A549 (cell line): ENCODE data around the gene SSU72. TPM values are rescaled to one million over a fixed set of nuclear protein-coding genes. Genes with fewer than 3 reads are reported as not detected.

ENCODE experiments used
- ATAC-seq, 2 experiments: fragments of 200-7000 bp in 1 of 2; fragments of >200 bp in 1 of 2; cut with Nextera tagmentation in 1 of 2; cut with Tn5 transposase in 1 of 2; 3 replicates each; pipeline versions ENCODE4 v1.8.0 to v1.9.1; 2018 to 2020; ENCODE audit warnings: mild to moderate bottlenecking in 1 of 2, moderate library complexity in 1 of 2
- CTCF ChIA-PET: fragments of 300-600 bp; sonication (Branson Sonifier 250); formaldehyde crosslinking; extraction: SDS; loops from one replicate; lab custom pipeline; 2021; ENCODE audit warnings: antibody characterized with exemption, inconsistent platforms; lab: Yijun Ruan, JAX
- POLR2A ChIA-PET: fragments of 350-600 bp; formaldehyde crosslinking; extraction: SDS; loops from one replicate; lab custom pipeline; 2021; ENCODE audit warnings: antibody characterized with exemption, inconsistent platforms; lab: Yijun Ruan, JAX
- DNase-seq, 2 experiments: peaks; one replicate each; pipeline versions ENCODE4 v3.0.0 to v3.0.0-alpha.2; 2011 to 2016; ENCODE audit warnings: low read depth in 1 of 2, low spot score in 1 of 2
- FAIRE-seq: peaks from 2 replicates; lab custom pipeline; 2011; peaks lifted over from hg19 to GRCh38; lab: Jason Lieb, UNC
- H3K27ac ChIP-seq, 2 experiments: fragments of >200 bp; sonication (Bioruptor Twin); formaldehyde crosslinking; 3 replicates each; pipeline ENCODE4 v1.5.1; 2016 to 2017
- H3K4me1 ChIP-seq: fragments of >200 bp; sonication (Bioruptor Twin); formaldehyde crosslinking; 3 replicates; pipeline ENCODE4 v1.6.1; 2016
- H3K4me2 ChIP-seq: fragments of >200 bp; sonication (Bioruptor Twin); formaldehyde crosslinking; 3 replicates; pipeline ENCODE4 v1.6.1; 2016
- H3K4me3 ChIP-seq: fragments of >200 bp; sonication (Bioruptor Twin); formaldehyde crosslinking; 3 replicates; pipeline ENCODE4 v1.5.1; 2016
- H3K9me3 ChIP-seq: fragments of >200 bp; sonication (Bioruptor Twin); formaldehyde crosslinking; 3 replicates; pipeline ENCODE4 v1.6.1; 2016
- CHD4 ChIP-seq: fragments of 200-600 bp; sonication (generic); IDR thresholded peaks from 2 replicates; pipeline ENCODE4 v1.6.1; 2016; ENCODE audit warnings: antibody characterized with exemption, mild to moderate bottlenecking, borderline replicate concordance
- E2F6 ChIP-seq: IDR thresholded peaks from 2 replicates; pipeline ENCODE4 v1.6.1; 2012; ENCODE audit warnings: low read depth, borderline replicate concordance
- JUNB ChIP-seq: fragments of >200 bp; sonication (Bioruptor Twin); formaldehyde crosslinking; IDR thresholded peaks from 2 replicates; pipeline ENCODE4 v1.6.1; 2016
- KDM5A ChIP-seq: fragments of 200-600 bp; sonication (generic); IDR thresholded peaks from 2 replicates; pipeline ENCODE4 v1.6.1; 2016; ENCODE audit warnings: antibody characterized with exemption, mild to moderate bottlenecking
- MAX ChIP-seq: IDR thresholded peaks from 2 replicates; pipeline ENCODE4 v1.6.1; 2012
- NPAS2 ChIP-seq: fragments of 250-450 bp; sonication (Bioruptor Pico); IDR thresholded peaks from 2 replicates; pipeline ENCODE4 v1.8.0; 2022; ENCODE audit warnings: mild to moderate bottlenecking, moderate library complexity, borderline replicate concordance
- POLR2A ChIP-seq: IDR thresholded peaks from 2 replicates; pipeline ENCODE4 v1.6.1; 2012; ENCODE audit warnings: mild to moderate bottlenecking, low read length
- POLR2AphosphoS2 ChIP-seq: conservative IDR thresholded peaks from 2 replicates; pipeline ENCODE4 v1.6.1; 2012; ENCODE audit warnings: low read length, improper control_type of control experiment, inconsistent platforms
- RAD21 ChIP-seq, 2 experiments: fragments of >200 bp in 1 of 2; sonication (Bioruptor Twin) in 1 of 2; formaldehyde crosslinking in 1 of 2; IDR thresholded peaks in 1 of 2; conservative IDR thresholded peaks in 1 of 2; 2 replicates in 1 of 2; 3 replicates in 1 of 2; pipeline ENCODE4 v1.6.1; 2012 to 2018; ENCODE audit warnings: inconsistent platforms in 1 of 2
- RNF2 ChIP-seq: fragments of 200-600 bp; sonication (generic); IDR thresholded peaks from 2 replicates; pipeline ENCODE4 v1.6.1; 2016; ENCODE audit warnings: low read depth, mild to moderate bottlenecking, antibody characterized with exemption, moderate library complexity, borderline replicate concordance
- SMC3 ChIP-seq: fragments of >200 bp; sonication (Bioruptor Twin); formaldehyde crosslinking; IDR thresholded peaks from 3 replicates; pipeline ENCODE4 v1.6.1; 2018; ENCODE audit warnings: inconsistent platforms
- SREBF2 ChIP-seq: fragments of 450-650 bp; IDR thresholded peaks from 2 replicates; pipeline ENCODE4 v1.6.1; 2014; ENCODE audit warnings: mild to moderate bottlenecking, moderate library complexity
- ZC3H11A ChIP-seq: fragments of 450-650 bp; IDR thresholded peaks from 2 replicates; pipeline ENCODE4 v1.6.1; 2014; ENCODE audit warnings: antibody characterized with exemption, mild to moderate bottlenecking
- WGBS: methylation state at CpG from one replicate; pipeline ENCODE4 v1.1.6; 2017; ENCODE audit errors: missing lambda C conversion rate; 5-methylcytosine and 5-hydroxymethylcytosine counted together
- polyA plus RNA-seq, 4 experiments: library from polyadenylated mRNA; depleted of rRNA in 3 of 4; stranded (reverse); fragments of >200 nt; fragmentation: RNase III in 1 of 4; extraction: RNeasy Plus Mini Kit Qiagen cat#74134 plus additional on column Dnase treatment in 1 of 4; gene quantifications; 2 replicates in 3 of 4; 3 replicates in 1 of 4; pipeline ENCODE4 v1.2.3, GENCODE V29; 2011 to 2017
- TF ChIP-seq, protein P1 (sequence below): fragments of 200-600 bp; sonication (generic); IDR thresholded peaks from 2 replicates; pipeline ENCODE4 v1.6.1; 2016; ENCODE audit warnings: antibody characterized with exemption, mild to moderate bottlenecking, moderate library complexity
- TF ChIP-seq, protein P2 (sequence below): fragments of 250-450 bp; sonication (Bioruptor Pico); IDR thresholded peaks from 2 replicates; pipeline ENCODE4 v1.5.0; 2021; ENCODE audit warnings: mild to moderate bottlenecking, moderate library complexity, borderline replicate concordance
- TF ChIP-seq, protein P3 (sequence below): fragments of 250-450 bp; sonication (Bioruptor Pico); IDR thresholded peaks from 2 replicates; pipeline ENCODE4 v1.5.0; 2020; ENCODE audit warnings: low read depth, mild to moderate bottlenecking, moderate library complexity
- TF ChIP-seq, protein P4 (sequence below): fragments of >200 bp; sonication (Bioruptor Twin); formaldehyde crosslinking; IDR thresholded peaks from 2 replicates; pipeline ENCODE4 v1.6.1; 2016

Gene SSU72
- polyA plus RNA-seq, 2 of the 4 experiments (the other 2 are of a cell fraction): 75.3 to 101 TPM

DNA sequence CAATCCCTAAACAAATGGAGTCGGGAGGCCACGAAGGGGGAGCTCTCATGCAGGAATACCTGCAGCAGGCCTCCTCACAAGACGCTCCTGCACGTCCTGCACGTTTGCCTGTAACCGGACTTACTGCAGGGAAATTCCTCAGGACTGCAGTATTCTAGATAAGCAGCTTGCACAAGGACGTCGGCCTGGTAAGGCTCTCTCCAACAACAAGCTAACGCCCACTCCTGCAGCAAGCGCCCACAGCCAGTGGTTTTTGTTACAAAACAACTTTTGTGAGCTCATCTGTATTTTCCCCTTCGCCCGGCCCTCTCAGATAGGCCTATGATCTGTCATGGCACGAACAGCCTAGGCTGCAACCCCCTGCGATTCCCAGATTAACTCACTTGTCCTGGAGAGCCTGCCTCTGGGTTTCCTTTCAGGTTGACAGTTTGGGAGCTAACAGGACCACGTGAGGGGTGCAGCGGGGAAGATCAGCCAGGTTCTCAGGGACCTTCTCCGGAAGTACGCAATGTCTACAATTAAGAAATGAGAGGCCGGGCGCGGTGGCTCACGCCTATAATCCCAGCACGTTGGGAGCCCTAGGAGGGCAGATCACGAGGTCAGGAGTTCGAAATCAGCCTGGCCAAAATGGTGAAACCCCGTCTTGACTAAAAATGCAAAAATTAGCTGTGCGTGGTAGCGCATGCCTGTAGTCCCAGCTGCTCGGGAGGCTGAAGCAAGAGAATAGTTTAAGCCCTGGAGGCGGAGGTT, 39.7 kb upstream of the SSU72 start:
- ChIA-PET CTCF (interaction anchor here (1.2 to 2.7 kb wide), 2 partner anchors 17 to 22 kb away, joined by 5 to 9 read pairs; no protein-coding TSS in a partner anchor), POLR2A (interaction anchor here (0.6 kb wide), 1 partner anchor 44 kb away, joined by 9 read pairs; no protein-coding TSS in a partner anchor)
- H3K4me2 ChIP-seq: peak overlapping the region; percentile 89
- ATAC-seq (peak in 1 of 2 experiments; percentile 5; a peak in 2 of 6 replicates), DNase-seq (no peak), FAIRE-seq (no peak)
- peaks cover 17% of the 10 kb centered on the region for H3K4me1 ChIP-seq
- H3K9me3 ChIP-seq: no peaks in the 10 kb centered on the region
- TF ChIP-seq POLR2A (no peak), CHD4 (no peak), RAD21 (conservative IDR thresholded peaks at IDR 0.05 in 1 of 2, IDR thresholded peaks at IDR 0.05 in 1 of 2) (no peak), ZC3H11A (no peak), SREBF2 (no peak), MAX (no peak), RNF2 (no peak)
- TF ChIP-seq, protein P1, sequence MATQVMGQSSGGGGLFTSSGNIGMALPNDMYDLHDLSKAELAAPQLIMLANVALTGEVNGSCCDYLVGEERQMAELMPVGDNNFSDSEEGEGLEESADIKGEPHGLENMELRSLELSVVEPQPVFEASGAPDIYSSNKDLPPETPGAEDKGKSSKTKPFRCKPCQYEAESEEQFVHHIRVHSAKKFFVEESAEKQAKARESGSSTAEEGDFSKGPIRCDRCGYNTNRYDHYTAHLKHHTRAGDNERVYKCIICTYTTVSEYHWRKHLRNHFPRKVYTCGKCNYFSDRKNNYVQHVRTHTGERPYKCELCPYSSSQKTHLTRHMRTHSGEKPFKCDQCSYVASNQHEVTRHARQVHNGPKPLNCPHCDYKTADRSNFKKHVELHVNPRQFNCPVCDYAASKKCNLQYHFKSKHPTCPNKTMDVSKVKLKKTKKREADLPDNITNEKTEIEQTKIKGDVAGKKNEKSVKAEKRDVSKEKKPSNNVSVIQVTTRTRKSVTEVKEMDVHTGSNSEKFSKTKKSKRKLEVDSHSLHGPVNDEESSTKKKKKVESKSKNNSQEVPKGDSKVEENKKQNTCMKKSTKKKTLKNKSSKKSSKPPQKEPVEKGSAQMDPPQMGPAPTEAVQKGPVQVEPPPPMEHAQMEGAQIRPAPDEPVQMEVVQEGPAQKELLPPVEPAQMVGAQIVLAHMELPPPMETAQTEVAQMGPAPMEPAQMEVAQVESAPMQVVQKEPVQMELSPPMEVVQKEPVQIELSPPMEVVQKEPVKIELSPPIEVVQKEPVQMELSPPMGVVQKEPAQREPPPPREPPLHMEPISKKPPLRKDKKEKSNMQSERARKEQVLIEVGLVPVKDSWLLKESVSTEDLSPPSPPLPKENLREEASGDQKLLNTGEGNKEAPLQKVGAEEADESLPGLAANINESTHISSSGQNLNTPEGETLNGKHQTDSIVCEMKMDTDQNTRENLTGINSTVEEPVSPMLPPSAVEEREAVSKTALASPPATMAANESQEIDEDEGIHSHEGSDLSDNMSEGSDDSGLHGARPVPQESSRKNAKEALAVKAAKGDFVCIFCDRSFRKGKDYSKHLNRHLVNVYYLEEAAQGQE: no peak
- TF ChIP-seq, protein P2, sequence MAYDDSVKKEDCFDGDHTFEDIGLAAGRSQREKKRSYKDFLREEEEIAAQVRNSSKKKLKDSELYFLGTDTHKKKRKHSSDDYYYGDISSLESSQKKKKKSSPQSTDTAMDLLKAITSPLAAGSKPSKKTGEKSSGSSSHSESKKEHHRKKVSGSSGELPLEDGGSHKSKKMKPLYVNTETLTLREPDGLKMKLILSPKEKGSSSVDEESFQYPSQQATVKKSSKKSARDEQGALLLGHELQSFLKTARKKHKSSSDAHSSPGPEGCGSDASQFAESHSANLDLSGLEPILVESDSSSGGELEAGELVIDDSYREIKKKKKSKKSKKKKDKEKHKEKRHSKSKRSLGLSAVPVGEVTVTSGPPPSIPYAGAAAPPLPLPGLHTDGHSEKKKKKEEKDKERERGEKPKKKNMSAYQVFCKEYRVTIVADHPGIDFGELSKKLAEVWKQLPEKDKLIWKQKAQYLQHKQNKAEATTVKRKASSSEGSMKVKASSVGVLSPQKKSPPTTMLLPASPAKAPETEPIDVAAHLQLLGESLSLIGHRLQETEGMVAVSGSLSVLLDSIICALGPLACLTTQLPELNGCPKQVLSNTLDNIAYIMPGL (CRISPR knock-in tag): no peak
- TF ChIP-seq, protein P3, sequence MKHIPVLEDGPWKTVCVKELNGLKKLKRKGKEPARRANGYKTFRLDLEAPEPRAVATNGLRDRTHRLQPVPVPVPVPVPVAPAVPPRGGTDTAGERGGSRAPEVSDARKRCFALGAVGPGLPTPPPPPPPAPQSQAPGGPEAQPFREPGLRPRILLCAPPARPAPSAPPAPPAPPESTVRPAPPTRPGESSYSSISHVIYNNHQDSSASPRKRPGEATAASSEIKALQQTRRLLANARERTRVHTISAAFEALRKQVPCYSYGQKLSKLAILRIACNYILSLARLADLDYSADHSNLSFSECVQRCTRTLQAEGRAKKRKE: no peak
- H3K27ac ChIP-seq: peak overlapping the region; percentile 98 to 99; a peak in 5 of 6 replicates
- H3K4me3 ChIP-seq: peak overlapping the region; percentile 79
- 26% methylated on average over 30 of the region's 30 CpGs for WGBS

GRCh38 chr1:1613509-1614082, 38.9 kb upstream of the SSU72 start:
- WGBS: 66% methylated on average over 10 of the region's 11 CpGs
- peaks cover 17% of the 10 kb centered on the region for H3K4me1 ChIP-seq
- H3K9me3 ChIP-seq: no peaks in the 10 kb centered on the region
- H3K27ac ChIP-seq: no peak overlapping the region
- H3K4me3 ChIP-seq: no peak overlapping the region
- ChIA-PET CTCF (interaction anchor here (1.2 to 2.7 kb wide), 2 partner anchors 16 to 21 kb away, joined by 5 to 9 read pairs; no protein-coding TSS in a partner anchor), POLR2A (interaction anchor here (0.6 kb wide), 1 partner anchor 16 kb away, joined by 3 read pairs; no protein-coding TSS in a partner anchor)
- TF ChIP-seq POLR2AphosphoS2 (no peak), SMC3 (no peak), NPAS2 (CRISPR knock-in tag) (no peak), JUNB (no peak), E2F6 (no peak), KDM5A (no peak)
- TF ChIP-seq, protein P4, sequence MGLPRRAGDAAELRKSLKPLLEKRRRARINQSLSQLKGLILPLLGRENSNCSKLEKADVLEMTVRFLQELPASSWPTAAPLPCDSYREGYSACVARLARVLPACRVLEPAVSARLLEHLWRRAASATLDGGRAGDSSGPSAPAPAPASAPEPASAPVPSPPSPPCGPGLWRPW: no peak
- no peak for DNase-seq
- H3K4me2 ChIP-seq: peak overlapping the region; percentile 89
- no peak for ATAC-seq
- no peak for FAIRE-seq
